Measurements from ENCODE around the gene GNA12. TPM values are rescaled to one million over a fixed set of nuclear protein-coding genes. Genes with fewer than 3 reads are reported as not detected.
"Not testable (repeated sequence)": the region's sequence is repeated elsewhere in the genome, so short reads cannot be mapped to it uniquely, and the experiment has no call there.

Gene GNA12
- polyA plus RNA-seq, 3 donors, result 36.8 to 46.9 (median 42.7) TPM

DNA sequence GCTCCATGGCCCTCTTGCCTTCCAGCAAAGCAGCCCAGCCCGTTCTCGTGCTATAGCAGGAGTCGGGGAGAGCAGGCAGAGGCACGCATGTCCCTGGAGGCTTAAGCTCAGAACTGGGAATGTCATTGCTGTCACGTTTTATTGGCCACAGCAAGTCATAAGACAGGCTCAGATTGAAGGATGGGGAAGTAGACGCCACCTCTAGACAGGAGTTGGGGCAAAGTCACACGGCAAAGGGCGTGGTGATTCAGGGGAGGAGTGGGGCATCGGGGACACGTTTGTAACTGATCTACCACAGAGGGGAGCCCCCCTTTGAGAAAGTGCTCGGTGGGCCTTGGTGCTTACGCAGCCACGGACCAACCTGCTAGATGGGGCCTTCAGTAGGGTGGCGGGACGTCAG lies 165.7 kb downstream of the GNA12 start:
- DNase-seq (ENCODE audit: extremely low read depth in 1 of 11, low read depth in 9 of 11, low spot score in 4 of 11), result not testable (repeated sequence)

Other genes with a start within 250 kb of the GNA12 start
- 100 to 1,000 TPM in 2 of 3 donors, 10 to 100 TPM in 1; 79.0 to 142 (median 131) TPM for gene TTYH3, start 212.3 kb downstream of the GNA12 start, polyA plus RNA-seq (ENCODE audit: insufficient read length in 3 of 3)
- under 1 TPM; 0.19 to 0.50 (median 0.27) TPM for gene AMZ1, start 156.1 kb downstream of the GNA12 start, polyA plus RNA-seq (ENCODE audit: insufficient read length in 3 of 3)
- gene CARD11, start 199.6 kb upstream of the GNA12 start, polyA plus RNA-seq (ENCODE audit: insufficient read length in 3 of 3), result 1 to 10 TPM; 1.0 to 2.3 (median 1.1) TPM

Data from renal cortex interstitium (tissue), 11 donors.